Colonic mucosa (tissue), 4 donors: ENCODE results near the gene IGDCC3. TPM values are rescaled to one million over a fixed set of nuclear protein-coding genes. Genes with fewer than 3 reads are reported as not detected.
"Not testable (repeated sequence)": the region's sequence is repeated elsewhere in the genome, so short reads cannot be mapped to it uniquely, and the experiment has no call there.

Source experiments
- DNase-seq: peaks from one replicate; pipeline ENCODE4 v3.0.0-alpha.2; 2020
- H3K27ac ChIP-seq: fragments of 200-600 bp; one replicate; pipeline ENCODE4 v1.8.0; 2021
- H3K27me3 ChIP-seq: fragments of 200-600 bp; one replicate; pipeline ENCODE4 v1.8.0; 2021
- H3K36me3 ChIP-seq: fragments of 200-600 bp; one replicate; pipeline ENCODE4 v1.8.0; 2021
- H3K4me1 ChIP-seq: fragments of 200-600 bp; one replicate; pipeline ENCODE4 v1.8.0; 2021; ENCODE audit warnings: mild to moderate bottlenecking
- H3K4me3 ChIP-seq: fragments of 200-600 bp; one replicate; pipeline ENCODE4 v1.8.0; 2021
- H3K9ac ChIP-seq, 2 donors: one replicate each; pipeline ENCODE4 v1.7.0; 2013; ENCODE audit warnings: control low read depth in 2 of 2, low read depth in 2 of 2, low read length in 2 of 2
- H3K9me3 ChIP-seq: fragments of 200-600 bp; one replicate; pipeline ENCODE4 v1.8.0; 2021
- intact Hi-C: fragments of 100-400 bp; cut with DNase I; formaldehyde crosslinking; loops from one replicate; pipeline ENCODE4 v1.14.1; 2022
- total RNA-seq, 2 donors: library from RNA; stranded (reverse); fragmentation: NEBNext Ultra II Directional in 1 of 2; extraction: Animal tissue kit (Norgen Biotek cat#: 25700) in 1 of 2; gene quantifications; one replicate each; pipeline ENCODE4 v1.2.1, GENCODE V29; 2021
- TF ChIP-seq, protein P1 (sequence below): fragments of 200-600 bp; IDR thresholded peaks from one replicate; pipeline ENCODE4 v1.8.0; 2022; ENCODE audit warnings: antibody characterized with exemption, mild to moderate bottlenecking
- donor health status: healthy.
- donor health status: DM: no; HTN: no; CAD: no.
- donor health status: DM: no; HTN: no; CAD: no.

The IGDCC3 gene
- total RNA-seq, 2 donors from 2014 or later: 0.12 TPM; not detected in 1

GRCh38 chr15:65354835-65355172, 23.0 kb downstream of the IGDCC3 start:
- Histone ChIP-seq H3K27ac (no peak overlapping the region), H3K9ac (no peak overlapping the region), H3K27me3 (peaks cover 17% of the 10 kb centered on the region), H3K4me1 (no peaks in the 10 kb centered on the region), H3K9me3 (no peaks in the 10 kb centered on the region), H3K36me3 (no peaks in the 10 kb centered on the region), H3K4me3 (no peak overlapping the region)
- intact Hi-C loops: no loop called here
- no peak for DNase-seq
- TF ChIP-seq, protein P1, sequence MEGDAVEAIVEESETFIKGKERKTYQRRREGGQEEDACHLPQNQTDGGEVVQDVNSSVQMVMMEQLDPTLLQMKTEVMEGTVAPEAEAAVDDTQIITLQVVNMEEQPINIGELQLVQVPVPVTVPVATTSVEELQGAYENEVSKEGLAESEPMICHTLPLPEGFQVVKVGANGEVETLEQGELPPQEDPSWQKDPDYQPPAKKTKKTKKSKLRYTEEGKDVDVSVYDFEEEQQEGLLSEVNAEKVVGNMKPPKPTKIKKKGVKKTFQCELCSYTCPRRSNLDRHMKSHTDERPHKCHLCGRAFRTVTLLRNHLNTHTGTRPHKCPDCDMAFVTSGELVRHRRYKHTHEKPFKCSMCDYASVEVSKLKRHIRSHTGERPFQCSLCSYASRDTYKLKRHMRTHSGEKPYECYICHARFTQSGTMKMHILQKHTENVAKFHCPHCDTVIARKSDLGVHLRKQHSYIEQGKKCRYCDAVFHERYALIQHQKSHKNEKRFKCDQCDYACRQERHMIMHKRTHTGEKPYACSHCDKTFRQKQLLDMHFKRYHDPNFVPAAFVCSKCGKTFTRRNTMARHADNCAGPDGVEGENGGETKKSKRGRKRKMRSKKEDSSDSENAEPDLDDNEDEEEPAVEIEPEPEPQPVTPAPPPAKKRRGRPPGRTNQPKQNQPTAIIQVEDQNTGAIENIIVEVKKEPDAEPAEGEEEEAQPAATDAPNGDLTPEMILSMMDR: no peak

DNA sequence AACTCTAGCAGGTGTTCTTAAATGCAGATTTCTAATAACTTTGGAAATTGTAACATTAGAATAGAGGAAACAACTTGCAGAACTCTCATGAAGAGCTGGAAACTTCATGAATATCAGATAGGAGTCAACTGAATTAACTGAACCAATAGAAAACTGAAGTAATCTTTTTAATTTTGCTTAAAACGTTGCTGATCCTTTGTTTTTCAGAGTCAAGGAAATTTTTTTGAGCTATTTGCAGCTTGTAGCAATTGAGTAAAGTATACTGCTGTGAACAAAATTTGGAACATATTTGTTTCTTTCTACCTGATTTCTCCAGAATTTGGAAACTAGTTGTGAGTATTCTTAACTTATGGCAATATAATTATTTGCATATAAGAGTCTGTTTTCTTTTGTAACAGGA, 25.8 kb downstream of the IGDCC3 start:
- H3K9ac ChIP-seq, DNase-seq, H3K9me3 ChIP-seq, H3K4me1 ChIP-seq, H3K4me3 ChIP-seq, H3K36me3 ChIP-seq, H3K27ac ChIP-seq, intact Hi-C loops: not testable (repeated sequence)
- peaks cover 15% of the 10 kb centered on the region for H3K27me3 ChIP-seq

DNA sequence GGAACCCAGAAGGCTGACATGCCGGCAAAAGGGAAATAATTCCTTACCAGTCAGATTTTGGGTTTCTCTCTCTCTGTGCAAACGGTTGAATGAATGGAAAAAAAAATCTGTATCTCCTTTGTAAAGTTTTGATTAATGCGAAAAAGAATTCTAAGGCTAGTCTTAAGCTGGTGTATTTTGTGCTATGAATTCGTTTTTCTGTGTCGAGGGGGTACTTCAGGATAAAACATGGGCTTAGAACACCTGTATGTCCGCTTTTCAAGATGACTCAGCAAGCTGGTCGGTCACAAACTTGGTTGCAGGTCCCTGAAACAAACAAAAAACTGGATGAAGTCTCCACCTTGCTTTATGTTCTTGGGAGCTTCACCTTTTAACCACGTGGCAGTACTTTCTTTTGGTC, 28.5 kb downstream of the IGDCC3 start:
- TF ChIP-seq, protein P1: no peak
- Histone ChIP-seq H3K4me3 (no peak overlapping the region), H3K9me3 (no peaks in the 10 kb centered on the region)

GRCh38 chr15:65347756-65348155, 30.0 kb downstream of the IGDCC3 start:
- DNase-seq, H3K4me3 ChIP-seq, intact Hi-C loops, H3K9me3 ChIP-seq, H3K9ac ChIP-seq, H3K4me1 ChIP-seq, H3K27ac ChIP-seq, H3K36me3 ChIP-seq, H3K27me3 ChIP-seq: not testable (repeated sequence)

More for the DNA sequence above, 28.5 kb downstream of the IGDCC3 start:
- H3K9ac ChIP-seq: no peak overlapping the region
- no peaks in the 10 kb centered on the region for H3K4me1 ChIP-seq
- intact Hi-C loops: no loop called here
- no peak for DNase-seq
- H3K27me3 ChIP-seq: no peaks in the 10 kb centered on the region
- H3K27ac ChIP-seq: no peak overlapping the region
- no peaks in the 10 kb centered on the region for H3K36me3 ChIP-seq

GRCh38 chr15:65346856-65347598, 30.8 kb downstream of the IGDCC3 start:
- Histone ChIP-seq H3K36me3 (no peaks in the 10 kb centered on the region), H3K9ac (no peak overlapping the region), H3K27me3 (no peaks in the 10 kb centered on the region), H3K27ac (no peak overlapping the region), H3K4me1 (no peaks in the 10 kb centered on the region), H3K4me3 (no peak overlapping the region), H3K9me3 (no peaks in the 10 kb centered on the region)
- DNase-seq: no peak
- TF ChIP-seq, protein P1: no peak
- intact Hi-C loops: no loop called here

GRCh38 chr15:65344914-65345275, 32.9 kb downstream of the IGDCC3 start:
- Histone ChIP-seq H3K36me3 (no peaks in the 10 kb centered on the region), H3K27ac (no peak overlapping the region), H3K4me1 (no peaks in the 10 kb centered on the region), H3K9me3 (no peaks in the 10 kb centered on the region), H3K9ac (no peak overlapping the region), H3K4me3 (no peak overlapping the region), H3K27me3 (no peaks in the 10 kb centered on the region)
- no peak for DNase-seq
- intact Hi-C loops: no loop called here
- TF ChIP-seq, protein P1: no peak
